Upper lobe of right lung (tissue), 1 donor: ENCODE measurements around the gene SUPT5H. TPM values are rescaled to one million over a fixed set of nuclear protein-coding genes. Genes with fewer than 3 reads are reported as not detected.

Experiments used
- ATAC-seq: fragments of 200-7000 bp; cut with Tn5 transposase; one replicate; pipeline ENCODE4 v1.9.1; 2020; ENCODE audit warnings: mild to moderate bottlenecking, moderate library complexity
- DNase-seq: peaks from one replicate; pipeline ENCODE4 v3.0.0-alpha.2; 2020
- H3K27ac ChIP-seq: fragments of 200-600 bp; one replicate; pipeline ENCODE4 v1.8.0; 2022
- H3K27me3 ChIP-seq: fragments of 200-600 bp; one replicate; pipeline ENCODE4 v1.8.0; 2022; ENCODE audit warnings: mild to moderate bottlenecking
- H3K36me3 ChIP-seq: fragments of 200-600 bp; one replicate; pipeline ENCODE4 v1.8.0; 2022
- H3K4me1 ChIP-seq: fragments of 200-600 bp; one replicate; pipeline ENCODE4 v1.8.0; 2022
- H3K4me3 ChIP-seq: fragments of 200-600 bp; one replicate; pipeline ENCODE4 v1.8.0; 2022; ENCODE audit warnings: mild to moderate bottlenecking
- H3K9me3 ChIP-seq: fragments of 200-600 bp; one replicate; pipeline ENCODE4 v1.8.0; 2022
- intact Hi-C: fragments of 100-400 bp; cut with DNase I; formaldehyde crosslinking; loops from one replicate; pipeline ENCODE4 v1.11.0; 2022
- total RNA-seq: library from RNA; stranded (reverse); fragmentation: NEBNext Ultra II Directional; extraction: Animal tissue kit (Norgen Biotek cat#: 25700); gene quantifications from one replicate; pipeline ENCODE4 v1.2.1, GENCODE V29; 2021
- TF ChIP-seq, protein P1 (sequence below): fragments of 200-600 bp; IDR thresholded peaks from one replicate; pipeline ENCODE4 v1.8.0; 2022; ENCODE audit warnings: antibody characterized with exemption
- donor health status: DM: no; HTN: yes; CAD: no; lungs with severe emphysema.

SUPT5H gene
- total RNA-seq, 1 donor from 2014 or later: 98.4 TPM

DNA sequence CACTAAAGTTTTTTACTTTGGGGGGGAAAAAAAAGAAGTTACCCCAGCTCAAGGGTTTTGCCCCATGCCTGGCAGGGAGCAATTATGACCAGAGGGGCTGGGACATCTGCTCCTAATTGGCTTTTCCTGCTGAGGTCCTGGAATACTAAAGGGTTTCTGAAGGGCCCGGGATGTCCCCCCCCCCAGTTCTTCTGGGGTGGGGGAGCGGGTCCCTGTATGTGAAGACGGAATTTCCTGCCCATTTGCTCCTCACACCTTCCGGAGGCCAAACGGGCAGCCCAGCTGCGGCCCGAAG is 52.3 kb downstream of the SUPT5H start:
- DNase-seq: no peak
- H3K36me3 ChIP-seq: no peaks in the 10 kb centered on the region
- no peak overlapping the region for H3K4me3 ChIP-seq
- peaks cover 56% of the 10 kb centered on the region for H3K27me3 ChIP-seq
- intact Hi-C loops: no loop called here
- TF ChIP-seq, protein P1, sequence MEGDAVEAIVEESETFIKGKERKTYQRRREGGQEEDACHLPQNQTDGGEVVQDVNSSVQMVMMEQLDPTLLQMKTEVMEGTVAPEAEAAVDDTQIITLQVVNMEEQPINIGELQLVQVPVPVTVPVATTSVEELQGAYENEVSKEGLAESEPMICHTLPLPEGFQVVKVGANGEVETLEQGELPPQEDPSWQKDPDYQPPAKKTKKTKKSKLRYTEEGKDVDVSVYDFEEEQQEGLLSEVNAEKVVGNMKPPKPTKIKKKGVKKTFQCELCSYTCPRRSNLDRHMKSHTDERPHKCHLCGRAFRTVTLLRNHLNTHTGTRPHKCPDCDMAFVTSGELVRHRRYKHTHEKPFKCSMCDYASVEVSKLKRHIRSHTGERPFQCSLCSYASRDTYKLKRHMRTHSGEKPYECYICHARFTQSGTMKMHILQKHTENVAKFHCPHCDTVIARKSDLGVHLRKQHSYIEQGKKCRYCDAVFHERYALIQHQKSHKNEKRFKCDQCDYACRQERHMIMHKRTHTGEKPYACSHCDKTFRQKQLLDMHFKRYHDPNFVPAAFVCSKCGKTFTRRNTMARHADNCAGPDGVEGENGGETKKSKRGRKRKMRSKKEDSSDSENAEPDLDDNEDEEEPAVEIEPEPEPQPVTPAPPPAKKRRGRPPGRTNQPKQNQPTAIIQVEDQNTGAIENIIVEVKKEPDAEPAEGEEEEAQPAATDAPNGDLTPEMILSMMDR: no peak
- no peak overlapping the region for H3K27ac ChIP-seq
- ATAC-seq: no peak
- no peaks in the 10 kb centered on the region for H3K9me3 ChIP-seq
- peaks cover 16% of the 10 kb centered on the region for H3K4me1 ChIP-seq

DNA sequence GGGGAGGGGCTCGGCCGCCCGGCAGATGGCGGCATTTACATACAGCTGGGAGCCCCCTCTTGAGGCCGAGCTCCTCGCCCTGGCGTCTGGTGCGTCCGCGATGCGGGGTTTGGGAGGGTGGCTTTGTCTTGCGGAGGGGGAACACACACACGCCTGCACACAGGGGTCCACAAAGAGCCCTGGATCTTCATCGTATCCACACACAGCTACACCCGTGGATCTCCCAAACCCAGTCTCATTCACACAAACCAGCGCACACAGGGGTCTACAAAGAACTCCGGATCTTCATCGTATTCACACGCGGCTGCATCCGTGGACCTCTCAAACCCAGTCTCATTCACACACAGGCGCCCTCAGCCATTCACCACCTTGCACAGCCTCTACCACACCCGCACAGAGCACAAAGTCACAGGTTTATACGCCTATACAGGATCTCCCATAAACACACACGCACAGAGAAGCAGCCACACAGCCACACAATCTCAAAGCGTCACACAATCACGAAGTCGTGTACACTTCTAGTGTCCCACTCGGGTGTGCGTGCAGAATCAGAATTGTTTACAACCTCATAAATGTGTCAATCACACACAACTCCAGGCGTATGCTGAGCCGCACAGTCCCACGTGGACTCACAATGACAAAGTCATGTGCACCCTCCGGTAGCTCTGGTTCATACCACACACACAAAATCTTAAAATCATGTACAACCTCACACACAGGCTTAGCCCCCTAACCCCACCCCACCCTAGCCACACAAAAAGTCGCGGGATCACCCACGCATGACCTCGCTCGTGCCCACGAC is 52.8 kb downstream of the SUPT5H start:
- Histone ChIP-seq H3K27me3 (peaks cover 57% of the 10 kb centered on the region), H3K27ac (no peak overlapping the region), H3K4me3 (no peak overlapping the region), H3K4me1 (peaks cover 16% of the 10 kb centered on the region), H3K9me3 (no peaks in the 10 kb centered on the region), H3K36me3 (no peaks in the 10 kb centered on the region)
- TF ChIP-seq, protein P1: no peak
- no peak for ATAC-seq
- intact Hi-C loops: no loop called here
- DNase-seq: no peak

DNA sequence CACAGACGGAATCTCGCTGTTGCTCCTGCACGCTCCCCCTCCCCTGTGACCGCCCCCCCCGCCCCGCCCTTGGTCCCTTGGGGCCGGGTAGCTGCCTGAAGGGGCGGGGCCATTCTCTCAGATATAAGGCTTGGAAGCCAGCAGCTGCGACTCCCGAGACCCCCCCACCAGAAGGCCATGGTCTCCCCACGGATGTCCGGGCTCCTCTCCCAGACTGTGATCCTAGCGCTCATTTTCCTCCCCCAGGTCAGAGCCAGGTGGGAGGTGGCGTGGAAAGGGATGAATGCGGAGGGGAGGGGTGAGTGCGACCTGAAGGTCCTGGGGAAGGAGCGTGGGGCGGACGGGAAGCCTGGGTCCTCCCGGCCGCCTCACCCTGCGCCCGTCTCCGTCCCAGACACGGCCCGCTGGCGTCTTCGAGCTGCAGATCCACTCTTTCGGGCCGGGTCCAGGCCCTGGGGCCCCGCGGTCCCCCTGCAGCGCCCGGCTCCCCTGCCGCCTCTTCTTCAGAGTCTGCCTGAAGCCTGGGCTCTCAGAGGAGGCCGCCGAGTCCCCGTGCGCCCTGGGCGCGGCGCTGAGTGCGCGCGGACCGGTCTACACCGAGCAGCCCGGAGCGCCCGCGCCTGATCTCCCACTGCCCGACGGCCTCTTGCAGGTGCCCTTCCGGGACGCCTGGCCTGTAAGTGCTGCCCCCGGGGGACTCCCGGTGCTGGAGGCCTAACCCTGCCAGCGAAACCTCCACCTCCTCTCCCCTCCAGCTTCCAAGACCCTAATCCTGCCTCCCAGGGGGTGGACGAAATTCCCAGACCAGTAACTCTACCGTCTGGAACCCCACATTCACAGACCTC is 53.6 kb downstream of the SUPT5H start, which contains the start of gene DLL3:
Gene DLL3 (plus strand): TSS at position 150 of the 845 bp plus-strand sequence. CDS start 28 bp downstream, at position 178.
- TF ChIP-seq, protein P1: no peak
- Histone ChIP-seq H3K36me3 (no peaks in the 10 kb centered on the region), H3K9me3 (no peaks in the 10 kb centered on the region), H3K4me1 (peaks cover 16% of the 10 kb centered on the region), H3K27me3 (peaks cover 65% of the 10 kb centered on the region), H3K27ac (no peak within 1 kb of the TSS), H3K4me3 (no peak within 1 kb of the TSS)
- ATAC-seq (no peak), DNase-seq (no peak)
- intact Hi-C loops: no loop called here

DNA sequence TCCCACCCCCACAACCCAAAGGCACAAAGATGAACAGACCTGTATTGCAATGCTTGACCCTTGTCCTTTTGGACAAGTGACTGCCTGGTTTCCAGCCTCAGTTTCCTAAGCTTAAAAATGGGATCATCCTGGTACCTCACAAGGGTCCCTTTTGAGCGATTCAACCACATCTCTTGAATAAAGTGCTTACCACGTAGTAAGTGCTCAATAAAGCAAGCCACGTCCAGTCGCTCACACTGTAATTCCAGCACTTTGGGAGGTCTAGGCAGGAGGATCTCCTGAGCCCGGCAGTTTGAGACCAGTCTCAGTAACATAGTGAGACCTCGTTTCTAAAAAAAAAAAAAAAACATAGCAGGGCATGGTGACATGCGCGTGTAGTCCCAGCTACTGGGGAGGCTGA is 54.5 kb downstream of the SUPT5H start:
- ATAC-seq (no peak), DNase-seq (no peak)
- Histone ChIP-seq H3K9me3 (no peaks in the 10 kb centered on the region), H3K4me1 (peaks cover 16% of the 10 kb centered on the region), H3K4me3 (no peak overlapping the region), H3K36me3 (no peaks in the 10 kb centered on the region), H3K27me3 (peaks cover 74% of the 10 kb centered on the region), H3K27ac (no peak overlapping the region)
- TF ChIP-seq, protein P1: no peak
- intact Hi-C loops: no loop called here

DNA sequence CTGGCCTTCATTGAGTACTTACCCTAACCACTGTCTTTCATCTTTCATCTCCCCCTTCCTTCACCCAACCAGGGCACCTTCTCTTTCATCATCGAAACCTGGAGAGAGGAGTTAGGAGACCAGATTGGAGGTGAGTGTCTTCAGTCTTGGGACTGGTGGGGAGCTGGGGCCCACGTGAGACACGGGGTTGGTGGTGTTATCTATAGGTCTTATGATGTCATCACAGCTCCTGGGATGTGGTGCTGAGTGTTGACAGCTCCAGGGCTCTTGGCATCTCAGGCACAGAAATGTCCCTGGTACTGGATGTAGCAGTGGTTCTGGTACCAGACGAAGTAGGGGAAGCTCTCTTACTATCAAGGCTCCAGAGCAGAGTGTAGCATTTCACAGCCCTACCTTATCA is 55.2 kb downstream of the SUPT5H start:
- Histone ChIP-seq H3K9me3 (no peaks in the 10 kb centered on the region), H3K4me3 (no peak overlapping the region), H3K27me3 (peaks cover 81% of the 10 kb centered on the region), H3K36me3 (no peaks in the 10 kb centered on the region), H3K4me1 (peaks cover 16% of the 10 kb centered on the region), H3K27ac (no peak overlapping the region)
- DNase-seq: no peak
- intact Hi-C loops: no loop called here
- no peak for ATAC-seq
- TF ChIP-seq, protein P1: no peak
